DMS153 treated with DMSO at 0.1 percent for 48 hours (cell line): ENCODE results near the gene PIM1.
A peak's percentile ranks its signal among the peaks of the same experiment; 100 is the strongest.
"Not testable (repeated sequence)": the region's sequence is repeated elsewhere in the genome, so short reads cannot be mapped to it uniquely, and the experiment has no call there.

ENCODE experiments used
- DNase-seq: peaks from one replicate; lab custom pipeline; 2025; ENCODE audit not compliant: unreplicated experiment; lab: John Stamatoyannopoulos, UW

PIM1 gene

GRCh38 chr6:37187321-37188022, 17.5 kb downstream of the PIM1 start:
- no peak for DNase-seq

- DNase-seq, result no peak
These were observed 19.1 kb downstream of the PIM1 start for GRCh38 chr6:37188962-37189510.

- DNase-seq, result no peak
These were observed 20.2 kb downstream of the PIM1 start for GRCh38 chr6:37190159-37190535.

- DNase-seq, result no peak
These were observed 22.7 kb downstream of the PIM1 start for GRCh38 chr6:37192666-37193065.

- not testable (repeated sequence) for DNase-seq
These were observed 24.9 kb downstream of the PIM1 start for GRCh38 chr6:37194886-37195285.

- DNase-seq, result not testable (repeated sequence)
These were observed 26.5 kb downstream of the PIM1 start for GRCh38 chr6:37196451-37196850.

GRCh38 chr6:37200085-37200484, 30.1 kb downstream of the PIM1 start:
- no peak for DNase-seq

- no peak for DNase-seq
These were observed 31.8 kb downstream of the PIM1 start for GRCh38 chr6:37201726-37202125.

GRCh38 chr6:37202788-37203491, 33.0 kb downstream of the PIM1 start:
- no peak for DNase-seq

GRCh38 chr6:37204014-37204751, 34.2 kb downstream of the PIM1 start:
- DNase-seq, result no peak

GRCh38 chr6:37205175-37205996, 35.4 kb downstream of the PIM1 start:
- no peak for DNase-seq

- DNase-seq, result no peak
These were observed 36.0 kb downstream of the PIM1 start for GRCh38 chr6:37205997-37206340.

- DNase-seq, result no peak
These were observed 36.7 kb downstream of the PIM1 start for GRCh38 chr6:37206622-37207021.

GRCh38 chr6:37207903-37208456, 38.0 kb downstream of the PIM1 start:
- DNase-seq, result peak; percentile 8

- DNase-seq, result no peak
These were observed 38.8 kb downstream of the PIM1 start for GRCh38 chr6:37208793-37209192.

- no peak for DNase-seq
These were observed 39.7 kb downstream of the PIM1 start for GRCh38 chr6:37209461-37210205.

GRCh38 chr6:37210313-37210968, 40.5 kb downstream of the PIM1 start:
- DNase-seq, result peak; percentile 36

- no peak for DNase-seq
These were observed 42.3 kb downstream of the PIM1 start for GRCh38 chr6:37212268-37212667.

- no peak for DNase-seq
These were observed 48.1 kb downstream of the PIM1 start for GRCh38 chr6:37218061-37218460.
